IPS DF 4.7 (cell line): ENCODE results near the gene SSC5D.
"Not testable (repeated sequence)": the region's sequence is repeated elsewhere in the genome, so short reads cannot be mapped to it uniquely, and the experiment has no call there.

ENCODE experiments used
- DNase-seq: peaks from one replicate; pipeline ENCODE4 v3.0.0-alpha.2; 2013; ENCODE audit warnings: low spot score; ENCODE audit errors: extremely low read depth

SSC5D gene

GRCh38 chr19:55487924-55488687 lies at the start of gene SSC5D:
TSS of gene SSC5D (plus strand) at chr19:55488436. CDS start at chr19:55488590, 154 bp downstream.
- DNase-seq, result no peak

GRCh38 chr19:55439052-55439451 lies 49.2 kb upstream of the SSC5D start:
- no peak for DNase-seq

- DNase-seq, result no peak
Observed at GRCh38 chr19:55440411-55441105, 47.7 kb upstream of the SSC5D start.

GRCh38 chr19:55441319-55441691 lies 46.9 kb upstream of the SSC5D start:
- no peak for DNase-seq

- no peak for DNase-seq
Observed at GRCh38 chr19:55441692-55442321, 46.4 kb upstream of the SSC5D start.

GRCh38 chr19:55442372-55442961 lies 45.8 kb upstream of the SSC5D start:
- no peak for DNase-seq

- no peak for DNase-seq
Observed at GRCh38 chr19:55443045-55443823, 45.0 kb upstream of the SSC5D start, which contains the start of gene SHISA7. TSS of gene SHISA7 (minus strand) at chr19:55443300. CDS start at chr19:55442863, 437 bp downstream.

GRCh38 chr19:55443824-55444480 lies 44.3 kb upstream of the SSC5D start:
- no peak for DNase-seq

- no peak for DNase-seq
Observed at GRCh38 chr19:55444646-55445045, 43.6 kb upstream of the SSC5D start.

- no peak for DNase-seq
Observed at GRCh38 chr19:55446060-55446459, 42.2 kb upstream of the SSC5D start.

GRCh38 chr19:55447421-55448174 lies 40.6 kb upstream of the SSC5D start:
- no peak for DNase-seq

GRCh38 chr19:55448175-55448490 lies 40.1 kb upstream of the SSC5D start:
- not testable (repeated sequence) for DNase-seq

GRCh38 chr19:55449469-55449868 lies 38.8 kb upstream of the SSC5D start:
- no peak for DNase-seq

GRCh38 chr19:55451163-55451964 lies 36.9 kb upstream of the SSC5D start:
- no peak for DNase-seq

- no peak for DNase-seq
Observed at GRCh38 chr19:55451965-55452748, 36.1 kb upstream of the SSC5D start.

- DNase-seq, result no peak
Observed at GRCh38 chr19:55452749-55453346, 35.4 kb upstream of the SSC5D start.

- DNase-seq, result no peak
Observed at GRCh38 chr19:55453511-55454260, 34.5 kb upstream of the SSC5D start.
